ENCODE data around the gene GTF3C2. TPM values are rescaled to one million over a fixed set of nuclear protein-coding genes. Genes with fewer than 3 reads are reported as not detected.

Gene GTF3C2
- total and polyA plus RNA-seq, 2 of the 13 experiments (the other 11 are each of a cell fraction or from before 2014, with no cell fraction given) = 77.5 to 130 TPM

DNA sequence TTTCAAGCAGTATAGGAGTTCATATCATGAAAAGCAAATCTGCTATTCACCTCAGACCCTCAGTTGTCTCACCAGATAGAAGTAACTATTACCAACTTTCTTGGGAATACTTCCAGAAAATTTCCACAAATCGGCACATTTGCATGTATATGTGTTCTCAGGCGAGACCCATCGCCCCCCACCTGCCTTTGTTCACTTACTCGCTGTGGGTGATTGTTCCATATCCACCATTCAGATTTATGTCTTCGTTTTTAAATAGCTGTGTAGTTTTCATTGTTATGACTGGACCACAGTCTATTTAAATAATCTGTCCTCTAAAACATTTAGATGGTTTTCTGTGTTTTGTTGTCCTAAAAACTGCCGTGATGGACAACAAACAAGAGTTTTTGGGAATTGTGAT lies 71.1 kb downstream of the GTF3C2 start:
- H4K20me1 ChIP-seq (ENCODE audit: insufficient read depth, low read length) = no peaks in the 10 kb centered on the region
- 58% methylated on average over 6 of the region's 6 CpGs for WGBS (ENCODE audit: low lambda C conversion rate)
- intact Hi-C loops (cut with micrococcal nuclease; ENCODE audit: unreplicated experiment) (no loop called here), in situ Hi-C loops (cut with HindIII; ENCODE audit: extremely low pct_ligation_motif_present, low pct_unique_long_range_greater_than_20kb) (loop anchor here (10.0 kb wide), 1 partner anchor 321 kb away; no protein-coding TSS in a partner anchor)
- H3K4me1 ChIP-seq (ENCODE audit: insufficient read depth, low read length) = peaks cover 53% of the 10 kb centered on the region
- no peaks in the 10 kb centered on the region for H3K36me3 ChIP-seq (replicated peaks in 1 of 2; ENCODE audit: control insufficient read depth in 1 of 2, insufficient read depth in 2 of 2, low read length in 2 of 2)
- H3K9me3 ChIP-seq (ENCODE audit: low read length) = no peaks in the 10 kb centered on the region
- no peak overlapping the region for H2AFZ ChIP-seq (ENCODE audit: low read length)
- H3K4me2 ChIP-seq (ENCODE audit: low read depth, low read length) = no peak overlapping the region
- TF ChIP-seq ZNF543 (CRISPR knock-in tag; IDR thresholded peaks at IDR 0.05) = no peak
- TF ChIP-seq, protein P1, sequence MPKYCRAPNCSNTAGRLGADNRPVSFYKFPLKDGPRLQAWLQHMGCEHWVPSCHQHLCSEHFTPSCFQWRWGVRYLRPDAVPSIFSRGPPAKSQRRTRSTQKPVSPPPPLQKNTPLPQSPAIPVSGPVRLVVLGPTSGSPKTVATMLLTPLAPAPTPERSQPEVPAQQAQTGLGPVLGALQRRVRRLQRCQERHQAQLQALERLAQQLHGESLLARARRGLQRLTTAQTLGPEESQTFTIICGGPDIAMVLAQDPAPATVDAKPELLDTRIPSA (CRISPR knock-in tag; IDR thresholded peaks at IDR 0.05; ENCODE audit: borderline replicate concordance) = no peak
- TF ChIP-seq, protein P2, sequence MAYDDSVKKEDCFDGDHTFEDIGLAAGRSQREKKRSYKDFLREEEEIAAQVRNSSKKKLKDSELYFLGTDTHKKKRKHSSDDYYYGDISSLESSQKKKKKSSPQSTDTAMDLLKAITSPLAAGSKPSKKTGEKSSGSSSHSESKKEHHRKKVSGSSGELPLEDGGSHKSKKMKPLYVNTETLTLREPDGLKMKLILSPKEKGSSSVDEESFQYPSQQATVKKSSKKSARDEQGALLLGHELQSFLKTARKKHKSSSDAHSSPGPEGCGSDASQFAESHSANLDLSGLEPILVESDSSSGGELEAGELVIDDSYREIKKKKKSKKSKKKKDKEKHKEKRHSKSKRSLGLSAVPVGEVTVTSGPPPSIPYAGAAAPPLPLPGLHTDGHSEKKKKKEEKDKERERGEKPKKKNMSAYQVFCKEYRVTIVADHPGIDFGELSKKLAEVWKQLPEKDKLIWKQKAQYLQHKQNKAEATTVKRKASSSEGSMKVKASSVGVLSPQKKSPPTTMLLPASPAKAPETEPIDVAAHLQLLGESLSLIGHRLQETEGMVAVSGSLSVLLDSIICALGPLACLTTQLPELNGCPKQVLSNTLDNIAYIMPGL (CRISPR knock-in tag; IDR thresholded peaks at IDR 0.05; ENCODE audit: borderline replicate concordance in 1 of 2, low read depth in 1 of 2) = no peak
- H3K79me2 ChIP-seq (ENCODE audit: insufficient read depth, low read length) = no peaks in the 10 kb centered on the region
- CTCF ChIA-PET (ENCODE audit: low intra/inter-chr PET ratio, low total read pairs) = no interaction called here
- peaks cover 0 to 8% of the 10 kb centered on the region in 2 experiments; a peak in 2 of 5 replicates for H3K27me3 ChIP-seq (ENCODE audit: control insufficient read depth in 1 of 2, insufficient read depth in 2 of 2, low read length in 2 of 2)
- ATAC-seq (no peak), DNase-seq (ENCODE audit: low spot score) (no peak), FAIRE-seq (no peak)
- H3K9ac ChIP-seq (ENCODE audit: insufficient read depth, low read depth, low read length) = no peak overlapping the region
- no peak overlapping the region for H3K4me3 ChIP-seq (replicated peaks in 1 of 3; ENCODE audit: insufficient read depth in 1 of 3, low read depth in 2 of 3, low read length in 3 of 3)
- no peak overlapping the region for H3K27ac ChIP-seq (ENCODE audit: extremely low read length, insufficient read depth, low read length)
- BruUV-seq (replicated peaks) = no TSS peak
- POLR2A ChIA-PET = no interaction called here

DNA sequence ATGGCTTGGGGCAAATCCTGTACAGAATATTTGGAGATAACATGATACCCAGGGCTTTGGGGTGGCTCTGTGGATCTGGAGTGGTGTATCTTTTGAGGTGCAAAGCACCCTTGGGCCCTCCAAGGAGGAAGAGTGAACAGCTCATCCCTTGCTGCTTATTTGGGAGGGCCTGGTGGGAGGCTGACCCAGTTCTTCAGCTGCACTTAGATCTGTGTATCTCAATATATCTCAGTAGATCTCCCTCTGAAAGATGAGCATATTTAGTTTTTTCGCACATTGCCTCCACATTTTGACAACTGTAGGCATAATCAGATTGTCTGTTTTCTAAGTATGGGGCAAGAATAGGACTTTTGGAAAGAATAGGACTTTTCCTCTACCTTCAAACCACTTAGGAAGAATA lies 71.6 kb downstream of the GTF3C2 start:
- Histone ChIP-seq H3K79me2 (ENCODE audit: insufficient read depth, low read length) (no peaks in the 10 kb centered on the region), H2AFZ (ENCODE audit: low read length) (no peak overlapping the region), H3K4me1 (ENCODE audit: insufficient read depth, low read length) (peaks cover 56% of the 10 kb centered on the region), H3K9ac (ENCODE audit: insufficient read depth, low read depth, low read length) (no peak overlapping the region), H3K4me2 (ENCODE audit: low read depth, low read length) (no peak overlapping the region), H3K27ac (ENCODE audit: extremely low read length, insufficient read depth, low read length) (no peak overlapping the region), H4K20me1 (ENCODE audit: insufficient read depth, low read length) (no peaks in the 10 kb centered on the region), H3K27me3 (ENCODE audit: control insufficient read depth in 1 of 2, insufficient read depth in 2 of 2, low read length in 2 of 2) (peaks cover 0 to 8% of the 10 kb centered on the region in 2 experiments; a peak in 2 of 5 replicates), H3K9me3 (ENCODE audit: low read length) (no peaks in the 10 kb centered on the region), H3K4me3 (replicated peaks in 1 of 3; ENCODE audit: insufficient read depth in 1 of 3, low read depth in 2 of 3, low read length in 3 of 3) (no peak overlapping the region), H3K36me3 (replicated peaks in 1 of 2; ENCODE audit: control insufficient read depth in 1 of 2, insufficient read depth in 2 of 2, low read length in 2 of 2) (no peaks in the 10 kb centered on the region)
- no TSS peak for BruUV-seq (replicated peaks)
- no peak for FAIRE-seq
- intact Hi-C loops (cut with micrococcal nuclease; ENCODE audit: unreplicated experiment) (no loop called here), in situ Hi-C loops (cut with HindIII; ENCODE audit: extremely low pct_ligation_motif_present, low pct_unique_long_range_greater_than_20kb) (loop anchor here (5.0 to 10.0 kb wide), 2 partner anchors 188 to 320 kb away; no protein-coding TSS in a partner anchor)
- ChIA-PET CTCF (ENCODE audit: low intra/inter-chr PET ratio, low total read pairs) (no interaction called here), POLR2A (no interaction called here)
- DNase-seq (ENCODE audit: low spot score) = no peak
- no peak for TF ChIP-seq DNMT1 (CRISPR knock-in tag; IDR thresholded peaks at IDR 0.05)
- no peak for TF ChIP-seq KDM2A (CRISPR knock-in tag; IDR thresholded peaks at IDR 0.05; ENCODE audit: borderline replicate concordance, low read depth)
- no peak for TF ChIP-seq ZNF546 (CRISPR knock-in tag; conservative IDR thresholded peaks at IDR 0.05)
- TF ChIP-seq, protein P3, sequence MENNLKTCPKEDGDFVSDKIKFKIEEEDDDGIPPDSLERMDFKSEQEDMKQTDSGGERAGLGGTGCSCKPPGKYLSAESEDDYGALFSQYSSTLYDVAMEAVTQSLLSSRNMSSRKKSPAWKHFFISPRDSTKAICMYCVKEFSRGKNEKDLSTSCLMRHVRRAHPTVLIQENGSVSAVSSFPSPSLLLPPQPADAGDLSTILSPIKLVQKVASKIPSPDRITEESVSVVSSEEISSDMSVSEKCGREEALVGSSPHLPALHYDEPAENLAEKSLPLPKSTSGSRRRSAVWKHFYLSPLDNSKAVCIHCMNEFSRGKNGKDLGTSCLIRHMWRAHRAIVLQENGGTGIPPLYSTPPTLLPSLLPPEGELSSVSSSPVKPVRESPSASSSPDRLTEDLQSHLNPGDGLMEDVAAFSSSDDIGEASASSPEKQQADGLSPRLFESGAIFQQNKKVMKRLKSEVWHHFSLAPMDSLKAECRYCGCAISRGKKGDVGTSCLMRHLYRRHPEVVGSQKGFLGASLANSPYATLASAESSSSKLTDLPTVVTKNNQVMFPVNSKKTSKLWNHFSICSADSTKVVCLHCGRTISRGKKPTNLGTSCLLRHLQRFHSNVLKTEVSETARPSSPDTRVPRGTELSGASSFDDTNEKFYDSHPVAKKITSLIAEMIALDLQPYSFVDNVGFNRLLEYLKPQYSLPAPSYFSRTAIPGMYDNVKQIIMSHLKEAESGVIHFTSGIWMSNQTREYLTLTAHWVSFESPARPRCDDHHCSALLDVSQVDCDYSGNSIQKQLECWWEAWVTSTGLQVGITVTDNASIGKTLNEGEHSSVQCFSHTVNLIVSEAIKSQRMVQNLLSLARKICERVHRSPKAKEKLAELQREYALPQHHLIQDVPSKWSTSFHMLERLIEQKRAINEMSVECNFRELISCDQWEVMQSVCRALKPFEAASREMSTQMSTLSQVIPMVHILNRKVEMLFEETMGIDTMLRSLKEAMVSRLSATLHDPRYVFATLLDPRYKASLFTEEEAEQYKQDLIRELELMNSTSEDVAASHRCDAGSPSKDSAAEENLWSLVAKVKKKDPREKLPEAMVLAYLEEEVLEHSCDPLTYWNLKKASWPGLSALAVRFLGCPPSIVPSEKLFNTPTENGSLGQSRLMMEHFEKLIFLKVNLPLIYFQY (CRISPR knock-in tag; IDR thresholded peaks at IDR 0.05; ENCODE audit: borderline replicate concordance) = no peak
- TF ChIP-seq BHLHE40 (IDR thresholded peaks at IDR 0.05; ENCODE audit: low read length) = no peak
- WGBS (ENCODE audit: low lambda C conversion rate) = 60% methylated on average over 1 of the region's 1 CpG
- no peak for ATAC-seq
